ENCODE measurements around the gene PLA2G6.

GRCh38 chr22:38148245-38148644 lies 33.4 kb downstream of the PLA2G6 start:
- TF ChIP-seq CTCF (IDR thresholded peaks at IDR 0.05) = no peak
- no peak for TF ChIP-seq POLR2AphosphoS5 (IDR thresholded peaks at IDR 0.05)

All from stomach (tissue), 4 donors.